Measurements from ENCODE around the gene ZBTB16.

Gene ZBTB16

GRCh38 chr11:114260483-114260882 lies 201.0 kb downstream of the ZBTB16 start:
- DNase-seq (ENCODE audit: low read depth in 2 of 2): no peak

DNA sequence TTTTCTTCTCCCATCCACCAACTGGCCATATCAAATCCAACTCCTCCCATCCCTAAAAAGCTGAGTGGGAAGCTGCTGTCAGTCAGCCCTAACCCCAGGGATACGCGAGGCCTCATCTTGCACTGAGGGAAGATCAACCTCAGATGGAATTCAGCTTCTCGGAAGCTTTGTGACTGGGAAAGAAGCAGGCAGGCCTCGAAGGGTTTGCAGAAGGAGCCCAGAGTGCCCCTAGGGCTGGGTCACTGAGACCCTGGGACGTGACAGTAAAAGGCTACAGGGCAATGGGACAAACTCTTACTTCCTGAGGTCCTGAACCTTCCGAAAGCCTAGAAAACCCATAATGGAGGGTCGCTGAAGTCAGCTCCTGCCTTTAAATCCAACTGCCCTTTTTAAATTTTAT lies 202.3 kb downstream of the ZBTB16 start:
- DNase-seq (ENCODE audit: low read depth in 2 of 2): no peak

DNA sequence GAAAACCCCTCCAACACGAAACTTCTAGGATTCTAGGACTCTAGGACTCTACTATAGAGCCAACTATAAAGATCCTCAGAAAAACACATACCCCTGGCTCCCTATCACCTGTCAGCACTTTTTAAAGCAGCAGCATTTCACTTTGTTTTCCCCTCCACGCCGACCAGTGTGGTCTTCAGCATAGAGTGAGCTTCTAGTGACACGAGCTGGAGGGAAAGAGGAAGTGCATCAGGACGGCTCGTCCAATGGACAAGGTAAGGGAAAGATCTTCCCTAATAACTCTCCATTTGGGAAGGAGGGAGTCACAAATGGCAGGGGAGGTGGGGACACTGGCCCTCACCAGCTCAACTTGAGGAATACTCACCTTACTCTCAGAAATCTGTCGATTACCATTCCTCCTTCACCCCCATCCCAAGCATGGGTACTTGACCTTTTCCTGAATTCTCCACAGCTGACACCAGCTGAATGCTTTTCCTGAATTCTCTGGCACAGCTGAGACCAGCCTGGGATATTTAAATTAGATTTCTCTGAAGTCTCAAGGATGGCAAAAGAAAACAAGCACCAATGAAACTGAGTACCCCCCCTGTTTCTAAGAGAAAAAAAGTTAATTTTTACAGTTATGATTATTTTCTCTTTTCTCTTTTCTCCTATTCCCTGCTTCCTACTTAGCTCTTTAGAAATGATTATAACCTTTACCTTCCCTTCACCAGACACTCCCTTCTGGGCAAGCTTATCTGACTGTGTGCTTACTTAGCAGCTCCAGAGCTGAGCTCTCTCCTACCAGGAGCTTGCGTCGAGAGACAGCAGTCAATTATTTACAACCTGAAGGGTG lies 203.4 kb downstream of the ZBTB16 start:
- DNase-seq (ENCODE audit: low read depth in 2 of 2): no peak

DNA sequence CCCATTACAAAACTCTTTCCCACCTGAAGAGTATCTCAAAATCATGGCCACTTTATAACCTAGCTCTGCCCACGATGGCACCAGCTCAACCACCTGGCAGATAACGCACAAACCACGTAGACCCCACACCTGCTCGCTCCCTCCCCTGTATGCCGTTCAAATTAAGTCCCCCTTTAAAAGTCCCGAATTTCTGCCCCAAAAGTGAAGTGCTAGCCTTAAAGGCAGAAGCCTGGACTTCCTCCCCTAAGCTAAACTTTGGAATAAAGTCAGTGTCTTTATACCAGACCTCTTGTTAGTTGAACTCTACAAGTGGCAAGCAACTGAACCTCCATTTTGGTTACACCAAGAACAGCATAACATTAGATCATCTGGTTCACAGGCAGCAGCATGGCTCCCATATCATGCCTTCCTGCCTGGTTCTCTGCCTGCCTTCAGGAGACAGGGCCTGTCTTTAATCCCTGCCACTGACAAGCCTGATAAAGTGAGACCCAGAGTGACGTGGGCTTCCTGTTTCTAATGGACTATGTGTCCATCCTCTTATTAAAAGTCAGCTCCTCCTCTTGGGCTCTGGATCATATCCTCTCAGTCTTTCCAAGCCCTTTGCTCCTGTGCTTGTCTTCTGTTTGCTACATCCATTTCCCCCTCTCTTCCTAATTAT lies 204.1 kb downstream of the ZBTB16 start:
- no peak for DNase-seq (ENCODE audit: low read depth in 2 of 2)

DNA sequence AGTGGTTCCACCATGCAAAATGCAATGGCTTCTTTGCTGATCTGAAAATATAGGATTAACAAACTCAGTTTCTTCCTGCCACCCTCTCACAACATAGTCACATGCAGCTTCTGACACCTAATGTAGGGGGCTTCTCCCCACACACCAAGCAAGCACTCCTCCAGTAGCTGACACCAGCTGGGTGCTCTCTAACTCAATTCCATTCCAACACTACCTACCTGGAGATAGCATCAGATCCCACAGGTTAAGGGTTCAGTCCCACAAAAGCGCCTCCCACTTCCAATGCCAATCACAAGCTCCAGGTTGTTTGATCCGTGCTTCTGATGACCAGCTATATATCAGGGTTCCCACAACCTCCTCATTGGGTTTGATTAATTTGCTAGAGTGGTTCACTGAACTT lies 204.9 kb downstream of the ZBTB16 start:
- DNase-seq (ENCODE audit: low read depth in 2 of 2): no peak

DNA sequence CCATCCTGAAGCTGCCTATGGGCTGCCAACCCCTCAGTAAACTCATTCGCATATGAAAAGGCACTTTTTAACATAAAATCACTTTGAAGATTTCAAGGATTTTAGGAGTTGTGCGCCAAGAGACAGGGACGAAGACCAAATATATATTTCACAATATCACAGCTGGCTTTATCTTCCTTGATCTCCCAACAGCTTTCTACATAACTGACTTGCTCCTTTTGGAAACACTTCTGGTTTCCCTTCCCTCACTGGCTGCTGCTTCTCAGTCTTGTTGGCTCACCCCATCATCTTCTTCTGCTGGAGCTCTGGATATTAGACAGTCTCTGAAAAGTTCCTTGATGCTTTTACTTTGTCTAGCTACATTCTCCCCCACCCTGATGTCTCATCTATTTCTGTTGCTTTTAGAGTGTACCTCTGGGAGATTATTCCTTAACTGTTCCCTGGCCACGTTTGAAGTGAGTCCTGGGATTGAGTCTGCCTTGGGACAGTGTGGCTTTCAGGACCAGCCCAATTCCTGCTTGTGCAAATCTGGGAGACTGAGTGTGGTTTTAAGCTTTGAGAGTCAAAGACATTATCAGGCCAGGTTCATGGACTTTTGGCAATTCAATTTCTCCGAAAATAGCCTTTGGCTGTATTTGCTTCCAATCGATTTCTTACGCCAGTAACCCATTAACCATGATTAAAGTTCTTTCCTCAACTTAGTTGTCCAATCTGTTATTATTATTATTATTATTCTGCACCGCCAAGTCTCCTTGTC lies 205.8 kb downstream of the ZBTB16 start:
- no peak for DNase-seq (ENCODE audit: low read depth in 2 of 2)

- DNase-seq (ENCODE audit: low read depth in 2 of 2): no peak
Observed at GRCh38 chr11:114269498-114269897, 210.0 kb downstream of the ZBTB16 start.

DNA sequence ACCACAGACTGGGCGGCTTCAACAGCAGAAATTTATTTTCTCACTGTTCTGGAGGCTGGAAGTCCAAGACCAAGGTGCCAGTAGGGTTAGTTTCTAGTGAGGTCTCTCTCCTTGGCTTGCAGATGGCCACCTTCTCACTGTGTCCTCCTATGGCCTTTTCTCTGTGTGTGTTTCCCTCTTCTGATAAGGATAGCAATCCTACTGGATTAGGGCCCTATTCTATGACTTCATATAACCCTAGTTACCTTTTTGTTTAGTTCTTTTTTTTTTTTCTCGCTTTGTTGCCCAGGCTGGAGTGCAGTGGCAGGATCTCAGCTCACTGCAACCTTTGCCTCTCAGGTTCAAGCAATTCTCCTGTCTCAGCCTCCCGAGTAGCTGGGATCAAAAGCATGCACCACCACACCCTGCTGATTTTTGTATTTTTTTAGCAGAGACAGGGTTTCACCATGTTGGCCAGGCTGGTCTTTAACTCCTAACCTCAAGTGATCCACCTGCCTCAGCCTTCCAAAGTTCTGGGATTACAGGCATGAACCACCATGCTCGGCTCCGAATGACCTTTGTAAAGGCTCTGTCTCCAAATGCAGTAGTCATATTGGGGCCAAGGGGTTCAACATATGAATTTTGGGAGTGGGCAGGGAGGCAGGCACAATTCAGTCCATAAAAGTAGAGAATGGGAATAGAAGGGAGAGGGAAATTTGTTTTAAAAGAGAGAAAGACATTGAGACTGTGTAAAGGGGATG lies 211.2 kb downstream of the ZBTB16 start:
- DNase-seq (ENCODE audit: low read depth in 2 of 2): no peak

- DNase-seq (ENCODE audit: low read depth in 2 of 2): no peak
Observed at GRCh38 chr11:114271316-114271715, 211.8 kb downstream of the ZBTB16 start.

GRCh38 chr11:114272311-114272710 lies 212.8 kb downstream of the ZBTB16 start:
- no peak for DNase-seq (ENCODE audit: low read depth in 2 of 2)

- no peak for DNase-seq (ENCODE audit: low read depth in 2 of 2)
Observed at GRCh38 chr11:114273071-114273470, 213.6 kb downstream of the ZBTB16 start.

- no peak for DNase-seq (ENCODE audit: low read depth in 2 of 2)
Observed at GRCh38 chr11:114273890-114274635, 214.6 kb downstream of the ZBTB16 start.

DNA sequence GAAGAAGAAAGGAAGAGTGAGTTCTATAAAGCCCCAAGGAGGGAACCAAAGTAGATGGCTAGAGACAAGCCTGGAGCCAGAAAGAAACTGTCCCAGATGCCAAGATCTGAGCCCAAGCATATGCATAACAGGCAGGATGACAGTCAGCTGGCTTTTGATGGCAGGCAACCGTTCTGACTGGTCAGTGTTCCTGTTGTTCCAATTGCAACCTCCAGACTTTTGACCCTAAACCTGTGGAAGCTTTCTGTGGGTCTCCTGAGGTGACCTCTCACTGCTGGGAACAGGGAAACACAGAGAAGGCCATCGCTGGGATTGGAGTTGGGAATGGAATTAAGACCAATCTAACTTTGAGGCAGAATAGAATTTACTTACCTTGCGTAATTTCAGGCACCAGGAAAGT lies 215.1 kb downstream of the ZBTB16 start:
- DNase-seq (ENCODE audit: low read depth in 2 of 2): no peak

DNA sequence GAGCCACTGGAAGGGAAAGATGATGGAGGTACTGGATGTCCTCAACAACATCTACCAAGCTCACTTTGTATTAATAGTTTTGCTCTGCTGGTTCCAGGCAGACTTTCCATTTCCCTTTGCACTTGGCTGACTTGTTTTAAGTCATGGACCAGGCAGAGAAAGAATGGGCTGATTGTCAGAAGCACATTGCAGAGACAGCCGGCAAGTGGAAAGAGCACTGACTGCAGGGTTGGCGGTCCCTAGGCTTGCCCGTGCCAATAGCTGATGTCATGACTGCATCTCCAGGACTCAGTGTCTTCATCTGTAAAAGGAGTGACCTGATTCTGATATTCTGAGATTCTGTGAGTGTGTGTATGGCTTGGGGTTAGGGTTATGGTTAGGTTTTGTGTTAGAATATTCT lies 215.8 kb downstream of the ZBTB16 start:
- DNase-seq (ENCODE audit: low read depth in 2 of 2): no peak

DNA sequence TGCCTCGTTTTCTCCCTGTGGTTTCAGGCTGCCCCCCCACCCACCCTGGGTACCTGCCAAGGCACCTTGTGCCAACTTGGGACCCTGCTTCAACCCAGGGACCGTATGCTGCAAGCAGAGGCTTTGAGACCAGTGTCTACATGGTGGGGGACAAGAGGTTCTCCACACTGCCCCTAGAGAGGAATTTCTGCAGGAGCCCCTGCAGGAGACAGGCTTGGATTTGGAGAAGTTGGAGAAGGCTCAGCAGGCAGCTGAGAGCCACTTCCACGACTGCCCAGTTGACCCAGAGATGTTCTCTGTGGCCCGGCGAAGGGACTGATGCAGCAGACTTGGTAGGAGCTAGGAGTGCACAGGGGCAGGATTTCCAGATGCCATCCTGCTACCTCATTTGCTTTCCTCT lies 216.6 kb downstream of the ZBTB16 start:
- DNase-seq (ENCODE audit: low read depth in 2 of 2): no peak

DNA sequence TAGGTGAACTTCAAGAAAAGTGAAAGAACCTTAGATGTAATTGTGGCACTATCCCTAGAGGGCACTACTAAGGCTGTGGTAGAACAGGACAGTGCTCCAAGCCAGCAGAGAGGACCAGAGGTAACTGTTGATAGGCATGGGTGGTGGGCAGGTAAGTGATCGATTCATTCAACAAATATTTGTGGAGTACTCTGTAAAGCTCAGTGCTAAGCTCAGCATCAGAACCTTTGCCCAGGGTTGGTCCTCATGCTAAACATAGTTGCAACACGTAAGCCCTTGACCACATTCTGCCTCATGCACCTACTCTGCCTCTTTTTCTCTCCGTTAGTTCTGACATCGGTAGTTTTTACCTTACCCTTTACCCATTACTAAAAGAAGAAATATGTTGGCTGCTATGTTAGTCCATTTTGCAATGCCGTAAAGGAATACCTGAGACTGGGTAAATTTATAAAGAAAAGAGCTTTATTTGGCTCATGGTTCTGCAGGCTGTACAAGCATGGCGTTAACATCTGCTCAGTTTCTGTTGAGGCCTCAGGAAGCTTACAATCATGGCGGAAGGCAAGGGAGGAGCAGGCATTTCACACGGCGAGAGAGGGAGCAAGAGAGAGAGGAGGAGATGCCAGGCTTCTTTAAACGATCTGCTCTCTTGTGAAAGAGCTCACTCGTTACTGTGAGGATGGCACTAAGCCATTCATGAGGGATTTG lies 218.3 kb downstream of the ZBTB16 start:
- DNase-seq (ENCODE audit: low read depth in 2 of 2): no peak

- no peak for DNase-seq (ENCODE audit: low read depth in 2 of 2)
Observed at GRCh38 chr11:114278342-114279065, 219.0 kb downstream of the ZBTB16 start.

GRCh38 chr11:114279792-114280546 lies 220.5 kb downstream of the ZBTB16 start:
- no peak for DNase-seq (ENCODE audit: low read depth in 2 of 2)

DNA sequence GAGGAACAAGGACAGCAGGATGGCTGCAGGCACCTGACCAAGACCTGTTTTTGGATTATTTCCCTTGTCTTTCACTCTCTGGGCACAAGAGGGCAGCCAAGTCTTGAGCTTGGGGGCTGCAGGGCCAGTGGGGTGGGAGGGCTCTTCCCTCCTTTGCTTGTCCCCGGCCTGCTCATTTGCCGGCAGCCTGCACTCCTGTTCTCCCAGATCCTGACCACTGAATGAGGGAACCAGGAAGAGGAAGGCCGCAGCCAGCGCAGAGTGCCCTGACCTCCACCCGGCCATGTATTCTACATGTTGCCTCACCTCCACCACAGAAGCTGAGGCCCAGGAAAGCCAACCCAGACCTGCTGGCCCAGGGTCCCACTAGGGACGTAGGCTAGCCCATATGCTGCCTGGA lies 221.2 kb downstream of the ZBTB16 start:
- no peak for DNase-seq (ENCODE audit: low read depth in 2 of 2)

Measured in stimulated activated CD8-positive, alpha-beta memory T cell treated with anti-CD3 and anti-CD28 coated beads, Interleukin-2, amount 100 ng/mL, for 1 hour (primary cell).